K562 (cell line): ENCODE results near the gene CCR9. TPM values are rescaled to one million over a fixed set of nuclear protein-coding genes. Genes with fewer than 3 reads are reported as not detected.

ENCODE experiments used
- BHLHE40 ChIP-seq: IDR thresholded peaks from 2 replicates; pipeline ENCODE4 v1.6.1; 2011; ENCODE audit warnings: low read length, improper control_type of control experiment
- CC2D1A ChIP-seq: fragments of 450-650 bp; IDR thresholded peaks from 2 replicates; pipeline ENCODE4 v1.6.1; 2017; ENCODE audit warnings: mild to moderate bottlenecking
- CHCHD3 ChIP-seq: fragments of 250-450 bp; sonication (Bioruptor Pico); IDR thresholded peaks from 2 replicates; pipeline ENCODE4 v2.1.2; 2022; ENCODE audit warnings: mild to moderate bottlenecking
- DEAF1 ChIP-seq: fragments of 450-650 bp; formaldehyde crosslinking; IDR thresholded peaks from 2 replicates; pipeline ENCODE4 v1.4.0; 2020; ENCODE audit warnings: mild to moderate bottlenecking, moderate library complexity
- NKRF ChIP-seq: fragments of 450-650 bp; IDR thresholded peaks from 2 replicates; pipeline ENCODE4 v1.6.1; 2016; ENCODE audit warnings: borderline replicate concordance
- PATZ1 ChIP-seq: fragments of 250-450 bp; sonication (Bioruptor Pico); IDR thresholded peaks from 2 replicates; pipeline ENCODE4 v1.5.0; 2020; ENCODE audit warnings: mild to moderate bottlenecking, borderline replicate concordance
- RAD21 ChIP-seq, 2 experiments: fragments of 250-450 bp in 1 of 2; fragments of 450-650 bp in 1 of 2; sonication (Bioruptor Pico) in 1 of 2; formaldehyde crosslinking in 1 of 2; IDR thresholded peaks in 1 of 2; conservative IDR thresholded peaks in 1 of 2; 2 replicates each; pipeline versions ENCODE4 v1.4.0 to v1.8.0; 2020 to 2022; ENCODE audit warnings: mild to moderate bottlenecking in 2 of 2, moderate library complexity in 1 of 2
- SMC3 ChIP-seq: conservative IDR thresholded peaks from 2 replicates; pipeline ENCODE4 v1.6.1; 2011; ENCODE audit warnings: low read depth, low read length, improper control_type of control experiment; ENCODE audit not compliant: insufficient read depth
- SRF ChIP-seq, 2 experiments: fragments of 250-450, 450-650 bp in 1 of 2; sonication (Bioruptor Pico) in 1 of 2; sonication (generic) in 1 of 2; formaldehyde crosslinking; IDR thresholded peaks; 2 replicates each; pipeline versions ENCODE4 v1.5.0 to v1.5.1; 2020 to 2022; ENCODE audit warnings: mild to moderate bottlenecking in 1 of 2, missing genetic modification reagents in 1 of 2
- ZNF263 ChIP-seq: sonication (generic); formaldehyde crosslinking; IDR thresholded peaks from 2 replicates; pipeline ENCODE4 v1.8.0; 2022; ENCODE audit warnings: mild to moderate bottlenecking, missing genetic modification reagents, borderline replicate concordance
- ZNF282 ChIP-seq: sonication (generic); formaldehyde crosslinking; IDR thresholded peaks from 2 replicates; pipeline ENCODE4 v1.8.1; 2023; ENCODE audit warnings: missing genetic modification reagents
- ZNF512 ChIP-seq: IDR thresholded peaks from 2 replicates; pipeline ENCODE4 v1.6.1; 2016; ENCODE audit warnings: missing genetic modification characterization, missing compliant biosample characterization
- polyA plus RNA-seq, 8 experiments: library from polyadenylated mRNA; depleted of rRNA in 4 of 8; stranded (reverse) in 5 of 8; unstranded in 3 of 8; fragments of >200 nt; fragmentation: Nextera tagmentation in 2 of 8; fragmentation: Illumina TruSeq in 1 of 8; extraction: Ambion mirVana in 2 of 8; extraction: Trizol in 1 of 8; gene quantifications; 2 replicates each; pipeline versions ENCODE4 v1.2.1 to v1.2.3, GENCODE V29; 2011 to 2014; ENCODE audit warnings: inconsistent platforms in 1 of 8, missing spikeins in 1 of 8
- total RNA-seq, 7 experiments: library from RNA; depleted of rRNA in 6 of 7; stranded (reverse); fragments of >200 nt in 6 of 7; fragmentation: Illumina TruSeq in 2 of 7; extraction: Trizol in 2 of 7; gene quantifications; 2 replicates each; pipeline versions ENCODE4 v1.2.1 to v1.2.3, GENCODE V29; 2011 to 2021; ENCODE audit warnings: low replicate concordance in 1 of 7

Gene CCR9
- total and polyA plus RNA-seq, 9 of the 15 experiments (the other 6 are each of a cell fraction or from before 2014, with no cell fraction given), result not detected

- TF ChIP-seq DEAF1 (peak; percentile 82), CC2D1A (peak; percentile 52; the same call in 1 of the 2 replicates), ZNF512 (no peak), PATZ1 (CRISPR knock-in tag) (no peak), NKRF (no peak), CHCHD3 (CRISPR knock-in tag) (no peak), ZNF282 (CRISPR knock-in tag) (no peak), SMC3 (peak; percentile 92), SRF (CRISPR knock-in tag; IDR thresholded peaks at IDR 0.05) (no peak), RAD21 (CRISPR knock-in tag; conservative IDR thresholded peaks at IDR 0.05 in 1 of 2, IDR thresholded peaks at IDR 0.05 in 1 of 2) (peak; percentile 88 to 89), BHLHE40 (no peak), ZNF263 (CRISPR knock-in tag) (peak; percentile 39; the same call in 1 of the 2 replicates)
- TF ChIP-seq, all 486 proteins: peak for 12
Measured at GRCh38 chr3:45929042-45929679, 42.8 kb downstream of the CCR9 start (continued).
